ENCODE data around the gene ATG4D.

DNA sequence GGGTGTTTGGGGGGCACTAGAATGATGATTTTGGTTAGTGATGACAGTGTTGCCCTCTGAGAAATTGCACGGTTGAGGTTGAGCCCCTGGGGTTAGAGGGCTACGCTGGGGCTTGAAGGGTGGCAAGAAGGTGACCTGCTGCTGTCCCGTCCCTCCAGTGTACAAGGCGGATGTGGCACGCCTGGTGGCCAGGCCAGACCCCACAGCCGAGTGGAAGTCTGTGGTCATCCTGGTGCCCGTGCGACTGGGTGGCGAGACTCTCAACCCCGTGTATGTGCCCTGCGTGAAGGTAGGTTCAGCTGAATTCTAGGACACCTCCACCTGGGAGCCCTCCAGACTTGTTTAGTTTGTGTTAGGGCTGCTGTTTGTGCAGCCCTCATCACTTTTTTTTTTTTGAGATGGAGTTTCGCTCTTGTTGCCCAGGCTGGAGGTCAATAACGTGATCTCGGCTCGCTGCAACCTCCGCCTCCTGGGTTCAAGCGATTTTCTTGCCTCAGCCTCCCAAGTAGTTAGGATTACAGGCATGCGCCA is 5.1 kb downstream of the ATG4D start:
- TF ChIP-seq EZH2 (IDR thresholded peaks at IDR 0.05; ENCODE audit: insufficient read depth, poor library complexity, severe bottlenecking) (no peak), EZH2phosphoT487 (IDR thresholded peaks at IDR 0.05; ENCODE audit: insufficient read depth, low read depth) (no peak)

All from GM23248 (cell line).